Measurements from ENCODE around the gene CRCP. TPM values are rescaled to one million over a fixed set of nuclear protein-coding genes. Genes with fewer than 3 reads are reported as not detected.

Gene CRCP
- total and polyA plus RNA-seq, 2 of the 13 experiments (the other 11 are each of a cell fraction or from before 2014, with no cell fraction given) = 22.7 to 31.0 TPM

DNA sequence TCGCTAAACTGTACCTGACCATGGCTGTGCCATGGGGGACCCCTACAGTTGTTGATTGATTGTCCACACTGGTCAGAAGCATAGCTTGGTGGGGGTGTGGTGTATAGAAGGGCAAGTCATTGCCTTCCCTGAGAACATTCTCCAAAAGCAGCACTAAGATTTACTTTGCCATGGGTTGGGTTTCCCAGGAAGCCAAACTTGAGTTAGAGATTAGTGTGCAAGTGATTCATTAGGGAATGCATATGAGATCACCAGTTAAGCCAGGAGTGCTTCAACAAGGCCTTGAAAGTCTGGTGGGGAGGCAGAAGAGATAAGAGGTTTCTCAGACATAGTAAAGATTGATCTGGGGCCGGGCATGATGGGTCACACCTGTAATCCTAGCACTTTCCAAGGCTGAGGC is 69.1 kb downstream of the CRCP start (continued):
- no peak for TF ChIP-seq ZBTB37 (CRISPR knock-in tag; IDR thresholded peaks at IDR 0.05)

GRCh38 chr7:66185680-66186187 is 71.1 kb downstream of the CRCP start:
- intact Hi-C loops (cut with micrococcal nuclease; ENCODE audit: unreplicated experiment) = no loop called here
- CTCF ChIA-PET (ENCODE audit: low intra/inter-chr PET ratio, low total read pairs) = no interaction called here

GRCh38 chr7:66186991-66187390 is 72.3 kb downstream of the CRCP start:
- Histone ChIP-seq H2AFZ (ENCODE audit: low read length) (no peak overlapping the region), H3K4me2 (ENCODE audit: low read depth, low read length) (no peak overlapping the region), H3K79me2 (ENCODE audit: insufficient read depth, low read length) (no peaks in the 10 kb centered on the region), H3K9me3 (ENCODE audit: low read length) (no peaks in the 10 kb centered on the region), H3K9ac (ENCODE audit: insufficient read depth, low read depth, low read length) (no peak overlapping the region), H3K36me3 (replicated peaks in 1 of 2; ENCODE audit: control insufficient read depth in 1 of 2, insufficient read depth in 2 of 2, low read length in 2 of 2) (no peaks in the 10 kb centered on the region), H3K27me3 (ENCODE audit: control insufficient read depth in 1 of 2, insufficient read depth in 2 of 2, low read length in 2 of 2) (no peaks in the 10 kb centered on the region), H4K20me1 (ENCODE audit: insufficient read depth, low read length) (no peaks in the 10 kb centered on the region), H3K4me1 (ENCODE audit: insufficient read depth, low read length) (peaks cover 52% of the 10 kb centered on the region), H3K4me3 (replicated peaks in 1 of 3; ENCODE audit: insufficient read depth in 1 of 3, low read depth in 2 of 3, low read length in 3 of 3) (no peak overlapping the region), H3K27ac (ENCODE audit: extremely low read length, insufficient read depth, low read length) (no peak overlapping the region)
- POLR2A ChIA-PET = no interaction called here
- CTCF ChIA-PET (ENCODE audit: low intra/inter-chr PET ratio, low total read pairs) = no interaction called here
- no TSS peak for BruUV-seq (replicated peaks)
- ATAC-seq (no peak), DNase-seq (ENCODE audit: low spot score) (no peak), FAIRE-seq (no peak)
- 67% methylated on average over 4 of the region's 4 CpGs for WGBS (ENCODE audit: low lambda C conversion rate)
- in situ Hi-C loops (cut with HindIII; ENCODE audit: extremely low pct_ligation_motif_present, low pct_unique_long_range_greater_than_20kb) (no loop called here), intact Hi-C loops (cut with micrococcal nuclease; ENCODE audit: unreplicated experiment) (no loop called here)
- TF ChIP-seq ZNF615 (CRISPR knock-in tag; IDR thresholded peaks at IDR 0.05; ENCODE audit: borderline replicate concordance) (no peak), MAF1 (CRISPR knock-in tag; IDR thresholded peaks at IDR 0.05; ENCODE audit: borderline replicate concordance) (no peak), MAFK (conservative IDR thresholded peaks at IDR 0.05 in 1 of 2, IDR thresholded peaks at IDR 0.05 in 1 of 2; ENCODE audit: low read length in 2 of 2) (peak; percentile 84 to 88), MAFF (IDR thresholded peaks at IDR 0.05; ENCODE audit: low read depth, low read length) (peak; percentile 88), POLR2AphosphoS2 (IDR thresholded peaks at IDR 0.05; ENCODE audit: low read depth, low read length) (no peak)

More at GRCh38 chr7:66185680-66186187, 71.1 kb downstream of the CRCP start:
- H3K9ac ChIP-seq (ENCODE audit: insufficient read depth, low read depth, low read length) = no peak overlapping the region
- no peak overlapping the region for H3K27ac ChIP-seq (ENCODE audit: extremely low read length, insufficient read depth, low read length)
- no peaks in the 10 kb centered on the region for H3K79me2 ChIP-seq (ENCODE audit: insufficient read depth, low read length)
- no TSS peak for BruUV-seq (replicated peaks)
- H3K4me1 ChIP-seq (ENCODE audit: insufficient read depth, low read length) = peaks cover 57% of the 10 kb centered on the region
- no peak for DNase-seq (ENCODE audit: low spot score)
- H3K36me3 ChIP-seq (replicated peaks in 1 of 2; ENCODE audit: control insufficient read depth in 1 of 2, insufficient read depth in 2 of 2, low read length in 2 of 2) = no peaks in the 10 kb centered on the region
- no peak for FAIRE-seq
- WGBS (ENCODE audit: low lambda C conversion rate) = 76% methylated on average over 8 of the region's 8 CpGs
- POLR2A ChIA-PET = no interaction called here
- no peak overlapping the region for H3K4me3 ChIP-seq (replicated peaks in 1 of 3; ENCODE audit: insufficient read depth in 1 of 3, low read depth in 2 of 3, low read length in 3 of 3)
- H3K9me3 ChIP-seq (ENCODE audit: low read length) = no peaks in the 10 kb centered on the region
- in situ Hi-C loops (cut with HindIII; ENCODE audit: extremely low pct_ligation_motif_present, low pct_unique_long_range_greater_than_20kb) = no loop called here
- no peaks in the 10 kb centered on the region for H4K20me1 ChIP-seq (ENCODE audit: insufficient read depth, low read length)
- TF ChIP-seq ZNF124 (CRISPR knock-in tag; IDR thresholded peaks at IDR 0.05) = peak; percentile 94; the same call in 1 of the 2 replicates
- TF ChIP-seq PLRG1 (conservative IDR thresholded peaks at IDR 0.05) = no peak
- TF ChIP-seq ZNF264 (CRISPR knock-in tag; IDR thresholded peaks at IDR 0.05) = no peak
- TF ChIP-seq ZNF441 (CRISPR knock-in tag; IDR thresholded peaks at IDR 0.05; ENCODE audit: borderline replicate concordance) = peak; percentile 98
- no peak overlapping the region for H3K4me2 ChIP-seq (ENCODE audit: low read depth, low read length)
- H2AFZ ChIP-seq (ENCODE audit: low read length) = no peak overlapping the region
- H3K27me3 ChIP-seq (ENCODE audit: control insufficient read depth in 1 of 2, insufficient read depth in 2 of 2, low read length in 2 of 2) = no peaks in the 10 kb centered on the region
- ATAC-seq = no peak

Data from HepG2 (cell line).